Psoas muscle (tissue), 8 donors: ENCODE measurements around the gene RAB8A. TPM values are rescaled to one million over a fixed set of nuclear protein-coding genes. Genes with fewer than 3 reads are reported as not detected.
"Not testable (repeated sequence)": the region's sequence is repeated elsewhere in the genome, so short reads cannot be mapped to it uniquely, and the experiment has no call there.

Source experiments
- ATAC-seq, 4 donors: fragments of 200-7000 bp; cut with Tn5 transposase; one replicate each; pipeline ENCODE4 v1.9.1; 2020; ENCODE audit warnings: moderate library complexity in 3 of 4, mild to moderate bottlenecking in 2 of 4
- DNase-seq, 2 donors: peaks; one replicate each; pipeline ENCODE4 v3.0.0-alpha.2; 2020
- H3K27ac ChIP-seq: fragments of 200-600 bp; one replicate; pipeline ENCODE4 v1.8.0; 2022
- H3K27me3 ChIP-seq, 3 donors: fragments of 200-600 bp in 1 of 3; one replicate each; pipeline versions ENCODE4 v1.6.1 to v1.8.0; 2013 to 2022; ENCODE audit warnings: low read length in 2 of 3, mild to moderate bottlenecking in 2 of 3, moderate library complexity in 1 of 3; ENCODE audit not compliant: insufficient read depth in 3 of 3
- H3K36me3 ChIP-seq, 2 donors: fragments of 200-600 bp in 1 of 2; one replicate each; pipeline versions ENCODE4 v1.6.1 to v1.8.0; 2013 to 2022; ENCODE audit warnings: low read depth in 1 of 2, mild to moderate bottlenecking in 1 of 2, moderate library complexity in 1 of 2; ENCODE audit not compliant: insufficient read depth in 1 of 2
- H3K4me1 ChIP-seq: fragments of 200-600 bp; one replicate; pipeline ENCODE4 v1.8.0; 2022
- H3K4me3 ChIP-seq: fragments of 200-600 bp; one replicate; pipeline ENCODE4 v1.8.0; 2022; ENCODE audit warnings: mild to moderate bottlenecking
- H3K9me3 ChIP-seq: fragments of 200-600 bp; one replicate; pipeline ENCODE4 v1.8.0; 2022
- CTCF ChIP-seq: fragments of 200-600 bp; IDR thresholded peaks from one replicate; pipeline ENCODE4 v1.8.0; 2022; ENCODE audit warnings: antibody characterized with exemption
- WGBS, 3 donors: extraction: QIAGEN DNeasy Blood & Tissue Kit; methylation state at CpG; one replicate each; pipeline versions ENCODE4 v1.1.6 to v1.1.7; 2013; 5-methylcytosine and 5-hydroxymethylcytosine counted together
- intact Hi-C, 2 donors: fragments of 100-400 bp; cut with DNase I; formaldehyde crosslinking; loops; one replicate each; pipeline versions ENCODE4 v1.11.0 to v1.14.2; 2022
- polyA plus RNA-seq, 3 donors: library from polyadenylated mRNA; stranded (reverse); fragments of 200-250 nt; gene quantifications; one replicate each; pipeline ENCODE4 v1.2.3, GENCODE V29; 2013
- total RNA-seq, 4 donors: library from RNA; stranded (reverse); fragmentation: NEBNext Ultra II Directional in 2 of 4; extraction: Animal tissue kit (Norgen Biotek cat#: 25700) in 2 of 4; gene quantifications; one replicate each; pipeline versions ENCODE4 v1.2.1 to v1.2.4, GENCODE V29; 2021 to 2023
- donor health status: healthy with polysubstance abuse.
- donor health status: DM: no; HTN: no; CAD: no; lungs with moderate emphysema.
- donor health status: Bipolar disorder and iron deficiency.
- donor health status: healthy.
- donor health status: DM: yes; HTN: yes; CAD: no.
- donor health status: DM: no; HTN: no; CAD: no.
- donor health status: DM: no; HTN: no; CAD: no.
- donor health status: DM: yes; HTN: yes; CAD: no.

Gene RAB8A
- total and polyA plus RNA-seq, 7 donors = 7.1 to 13.0 (median 8.4) TPM

- H3K9me3 ChIP-seq = no peaks in the 10 kb centered on the region
- no peak for TF ChIP-seq CTCF
- DNase-seq (no peak), ATAC-seq (no peak)
- no peaks in the 10 kb centered on the region for H3K4me1 ChIP-seq
- intact Hi-C loops = no loop called here
- H3K4me3 ChIP-seq = no peak overlapping the region
- WGBS, 3 donors = 68 to 82% (median 79%) methylated on average over 13 of the region's 13 CpGs
- no peak overlapping the region for H3K27ac ChIP-seq
- H3K36me3 ChIP-seq = peaks cover 2 to 91% of the 10 kb centered on the region in 2 donors
- H3K27me3 ChIP-seq = no peaks in the 10 kb centered on the region
Measured at GRCh38 chr19:16095071-16095571, 16.6 kb upstream of the RAB8A start.

- no peak for DNase-seq
- no peak overlapping the region for H3K27ac ChIP-seq
- peaks cover 2 to 90% of the 10 kb centered on the region in 2 donors for H3K36me3 ChIP-seq
- WGBS, 3 donors = 85 to 86% (median 85%) methylated on average over 10 of the region's 10 CpGs
- no peaks in the 10 kb centered on the region for H3K27me3 ChIP-seq
- no peak for TF ChIP-seq CTCF
- no peaks in the 10 kb centered on the region for H3K9me3 ChIP-seq
- no peaks in the 10 kb centered on the region for H3K4me1 ChIP-seq
- intact Hi-C loops = no loop called here
- H3K4me3 ChIP-seq = no peak overlapping the region
- no peak for ATAC-seq
Measured at GRCh38 chr19:16096280-16096855, 15.3 kb upstream of the RAB8A start.

- TF ChIP-seq CTCF = no peak
- 91 to 97% (median 92%) methylated on average over 6 of the region's 6 CpGs for WGBS, 3 donors
- Histone ChIP-seq H3K27ac (no peak overlapping the region), H3K9me3 (no peaks in the 10 kb centered on the region), H3K27me3 (no peaks in the 10 kb centered on the region), H3K4me1 (no peaks in the 10 kb centered on the region), H3K36me3 (peaks cover 2 to 91% of the 10 kb centered on the region in 2 donors), H3K4me3 (no peak overlapping the region)
- no peak for DNase-seq
- ATAC-seq = no peak
- intact Hi-C loops = no loop called here
Measured at GRCh38 chr19:16098416-16098768, 13.3 kb upstream of the RAB8A start.

- no peak for ATAC-seq
- Histone ChIP-seq H3K36me3 (peaks cover 0 to 91% of the 10 kb centered on the region in 2 donors), H3K4me3 (no peak overlapping the region), H3K9me3 (no peaks in the 10 kb centered on the region), H3K4me1 (no peaks in the 10 kb centered on the region), H3K27me3 (no peaks in the 10 kb centered on the region), H3K27ac (no peak overlapping the region)
- intact Hi-C loops = no loop called here
- whole genome bisulfite sequencing, 3 donors = 96 to 97% (median 96%) methylated on average over 6 of the region's 6 CpGs
- TF ChIP-seq CTCF = no peak
- no peak for DNase-seq
Measured at GRCh38 chr19:16098821-16099220, 12.9 kb upstream of the RAB8A start.

- ATAC-seq, H3K9me3 ChIP-seq, H3K4me1 ChIP-seq, H3K4me3 ChIP-seq, H3K27ac ChIP-seq, H3K27me3 ChIP-seq, DNase-seq, intact Hi-C loops: not testable (repeated sequence)
- WGBS, 3 donors = 92 to 96% (median 95%) methylated on average over 8 of the region's 8 CpGs
- H3K36me3 ChIP-seq = peaks cover 0 to 86% of the 10 kb centered on the region in 2 donors
Measured at GRCh38 chr19:16099314-16099965, 12.2 kb upstream of the RAB8A start.
